Endothelial cell of umbilical vein (primary cell): ENCODE data around the gene GLI3.

Experiments used
- CTCF ChIP-seq, 2 donors: IDR thresholded peaks; 1 replicate in 1 of 2; 2 replicates in 1 of 2; pipeline ENCODE4 v1.5.1; 2011; ENCODE audit warnings: low read length in 2 of 2, mild to moderate bottlenecking in 2 of 2, moderate library complexity in 2 of 2, control low read depth in 1 of 2, inconsistent platforms in 1 of 2, low read depth in 1 of 2; ENCODE audit not compliant: insufficient read depth in 1 of 2; ENCODE audit errors: extremely low read depth in 1 of 2
- GATA2 ChIP-seq: IDR thresholded peaks from 2 replicates; pipeline ENCODE4 v1.7.0; 2011; ENCODE audit warnings: low read depth, mild to moderate bottlenecking, moderate library complexity, mixed read lengths, low read length; ENCODE audit not compliant: insufficient read length, insufficient read depth
- MYC ChIP-seq: IDR thresholded peaks from one replicate; pipeline ENCODE4 v1.6.1; 2011; ENCODE audit warnings: mild to moderate bottlenecking, low read depth, low read length
- POLR2A ChIP-seq: IDR thresholded peaks from 2 replicates; pipeline ENCODE4 v1.6.1; 2012; ENCODE audit warnings: low read depth, mild to moderate bottlenecking, control low read depth, low read length

- TF ChIP-seq CTCF (IDR thresholded peaks at IDR 0.05; ENCODE audit: extremely low read depth in 1 of 2, insufficient read depth in 1 of 2, low read depth in 1 of 2, low read length in 2 of 2) (no peak), MYC (no peak), GATA2 (no peak), POLR2A (no peak)
Observed at GRCh38 chr7:42233695-42234331, 3.2 kb downstream of the GLI3 start.
